Ascending aorta (tissue), 2 donors: ENCODE results near the gene VPS8. TPM values are rescaled to one million over a fixed set of nuclear protein-coding genes. Genes with fewer than 3 reads are reported as not detected.

ENCODE experiments used
- DNase-seq, 2 donors: peaks; one replicate each; pipeline ENCODE4 v3.0.0-alpha.2; 2019; ENCODE audit warnings: low spot score in 2 of 2
- H3K27ac ChIP-seq, 2 donors: fragments of 200-600 bp; sonication (generic); one replicate each; pipeline ENCODE4 v1.5.1; 2016 to 2017; ENCODE audit warnings: mild to moderate bottlenecking in 1 of 2
- H3K27me3 ChIP-seq: fragments of 200-600 bp; sonication (generic); one replicate; pipeline ENCODE4 v1.5.1; 2017
- H3K36me3 ChIP-seq, 2 donors: fragments of 200-600 bp; sonication (generic); one replicate each; pipeline ENCODE4 v1.5.1; 2016
- H3K4me1 ChIP-seq, 2 donors: fragments of 200-600 bp; sonication (generic); one replicate each; pipeline ENCODE4 v1.5.1; 2016 to 2017; ENCODE audit warnings: mild to moderate bottlenecking in 1 of 2
- H3K4me3 ChIP-seq, 2 donors: fragments of 200-600 bp; sonication (generic); one replicate each; pipeline ENCODE4 v1.5.1; 2016 to 2017; ENCODE audit warnings: mild to moderate bottlenecking in 1 of 2
- H3K9me3 ChIP-seq, 2 donors: fragments of 200-600 bp; sonication (generic); one replicate each; pipeline ENCODE4 v1.5.1; 2016
- CTCF ChIP-seq, 3 experiments: fragments of 200-600 bp in 2 of 3; fragments of 450-650 bp in 1 of 3; sonication (generic) in 2 of 3; IDR thresholded peaks; one replicate each; pipeline ENCODE4 v1.5.1; 2016 to 2019; ENCODE audit warnings: antibody characterized with exemption in 3 of 3, mild to moderate bottlenecking in 1 of 3, moderate library complexity in 1 of 3
- intact Hi-C: fragments of 100-400 bp; cut with DNase I; formaldehyde crosslinking; loops from one replicate; pipeline ENCODE4 v1.15.1; 2023
- total RNA-seq: library from RNA; depleted of rRNA; stranded (reverse); fragments of >200 nt; gene quantifications from one replicate; pipeline ENCODE4 v1.1.0, GENCODE V29; 2016

The VPS8 gene
- total RNA-seq, 1 donor from 2014 or later, result 24.9 TPM

DNA sequence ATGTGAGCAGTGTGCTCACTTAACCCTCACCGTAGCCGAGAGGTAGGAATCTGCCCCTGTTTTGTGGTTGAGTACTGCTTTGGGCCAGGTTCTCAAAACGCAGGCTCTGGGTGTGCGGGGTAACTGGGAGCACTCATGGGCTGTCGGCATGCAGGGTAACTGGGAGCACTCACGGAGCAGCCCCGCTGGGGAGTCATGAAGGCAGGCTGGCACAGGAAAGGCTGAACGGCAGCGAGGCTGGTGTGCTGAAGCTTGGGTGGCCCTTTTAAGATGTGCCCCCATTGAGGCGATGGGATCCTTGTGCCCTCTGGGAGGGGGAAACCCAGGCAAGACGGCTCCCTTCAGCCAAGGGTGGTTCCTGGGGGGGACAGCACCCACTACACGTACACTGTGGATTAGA, 44.6 kb upstream of the VPS8 start:
- H3K4me1 ChIP-seq, result no peaks in the 10 kb centered on the region
- intact Hi-C loops, result no loop called here

DNA sequence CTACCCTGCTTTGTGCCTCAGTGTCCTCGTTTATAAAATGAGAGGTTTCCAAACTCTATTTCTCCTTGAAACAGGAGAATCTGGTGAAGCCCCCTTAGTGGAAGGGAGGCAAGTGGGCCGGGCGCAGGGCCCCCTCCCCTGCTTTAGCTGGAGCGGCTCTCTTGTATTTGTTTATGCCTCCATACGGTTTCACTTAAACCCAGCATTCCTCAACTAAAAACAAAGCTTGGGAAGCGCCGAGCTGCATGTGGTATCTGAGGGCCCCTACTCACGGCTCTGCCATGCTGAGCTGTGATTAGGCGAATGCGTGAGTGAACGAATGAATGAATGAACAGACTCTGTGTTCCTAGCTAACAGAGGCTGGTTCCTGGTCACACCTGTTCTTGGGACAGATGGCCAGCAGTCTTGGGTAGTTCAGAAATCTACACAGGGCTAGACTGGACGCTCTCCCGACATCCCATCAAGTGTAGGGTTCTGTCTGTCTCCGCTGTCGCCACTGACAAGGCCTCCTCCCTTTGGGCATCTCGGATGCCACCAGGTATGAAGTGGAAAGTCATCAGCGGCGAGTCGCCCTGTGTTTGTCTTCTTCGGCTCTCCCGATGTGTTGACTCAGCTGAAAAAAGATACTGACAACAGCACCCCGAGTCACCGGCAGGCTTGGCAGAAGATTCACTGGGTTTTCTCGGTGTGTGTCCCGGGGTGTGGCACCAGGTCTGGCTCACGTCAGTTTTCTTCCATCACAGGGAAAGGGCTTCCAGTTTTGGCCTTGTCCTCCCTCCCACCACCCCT, 42.4 kb upstream of the VPS8 start:
- no peak for DNase-seq
- Histone ChIP-seq H3K4me1 (no peaks in the 10 kb centered on the region), H3K27me3 (no peaks in the 10 kb centered on the region), H3K4me3 (no peak overlapping the region), H3K9me3 (no peaks in the 10 kb centered on the region), H3K27ac (no peak overlapping the region), H3K36me3 (no peaks in the 10 kb centered on the region)
- intact Hi-C loops, result loop anchor here (10.0 kb wide), 1 partner anchor 405 kb away; the partner anchor contains the start of genes CLCN2 and POLR2H
- no peak for TF ChIP-seq CTCF (IDR thresholded peaks at IDR 0.05)

More for the DNA sequence above, 44.6 kb upstream of the VPS8 start:
- no peak for TF ChIP-seq CTCF (IDR thresholded peaks at IDR 0.05)
- Histone ChIP-seq H3K4me3 (no peak overlapping the region), H3K9me3 (no peaks in the 10 kb centered on the region), H3K36me3 (no peaks in the 10 kb centered on the region), H3K27me3 (no peaks in the 10 kb centered on the region), H3K27ac (no peak overlapping the region)
- DNase-seq, result no peak

DNA sequence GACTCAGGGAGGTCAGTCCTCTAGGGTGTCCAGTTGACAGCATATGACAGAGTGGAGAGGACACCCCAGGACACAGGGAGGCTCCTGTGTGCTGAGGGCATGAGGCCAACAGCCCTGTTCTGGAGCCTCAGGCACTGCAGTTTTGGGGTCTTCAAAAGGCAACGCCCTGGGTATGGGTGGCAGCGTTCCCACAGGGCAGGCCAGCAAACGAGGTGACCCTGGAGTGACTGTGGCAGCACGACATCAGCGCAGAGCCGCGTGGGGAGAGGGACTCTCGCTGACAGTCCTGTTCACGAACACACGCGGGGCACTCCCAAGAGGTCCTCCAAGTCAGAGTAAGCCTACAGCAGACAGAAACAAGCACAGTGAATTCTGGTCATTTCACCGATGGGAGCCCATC, 41.4 kb upstream of the VPS8 start:
- intact Hi-C loops, result loop anchor here (10.0 kb wide), 1 partner anchor 406 kb away; the partner anchor contains the start of genes CLCN2 and POLR2H
- no peak overlapping the region for H3K4me3 ChIP-seq
- H3K36me3 ChIP-seq, result no peaks in the 10 kb centered on the region
- no peak for DNase-seq
- H3K9me3 ChIP-seq, result no peaks in the 10 kb centered on the region
- TF ChIP-seq CTCF (IDR thresholded peaks at IDR 0.05), result no peak
- no peak overlapping the region for H3K27ac ChIP-seq
- H3K4me1 ChIP-seq, result no peaks in the 10 kb centered on the region
- H3K27me3 ChIP-seq, result no peaks in the 10 kb centered on the region

GRCh38 chr3:184771301-184772127, 40.5 kb upstream of the VPS8 start:
- H3K4me3 ChIP-seq, result no peak overlapping the region
- no peaks in the 10 kb centered on the region for H3K9me3 ChIP-seq
- H3K36me3 ChIP-seq, result no peaks in the 10 kb centered on the region
- H3K4me1 ChIP-seq, result no peaks in the 10 kb centered on the region
- H3K27ac ChIP-seq, result no peak overlapping the region
- H3K27me3 ChIP-seq, result no peaks in the 10 kb centered on the region
- intact Hi-C loops, result loop anchor here (10.0 kb wide), 1 partner anchor 407 kb away; the partner anchor contains the start of genes CLCN2 and POLR2H
- no peak for DNase-seq
- TF ChIP-seq CTCF (IDR thresholded peaks at IDR 0.05), result no peak

DNA sequence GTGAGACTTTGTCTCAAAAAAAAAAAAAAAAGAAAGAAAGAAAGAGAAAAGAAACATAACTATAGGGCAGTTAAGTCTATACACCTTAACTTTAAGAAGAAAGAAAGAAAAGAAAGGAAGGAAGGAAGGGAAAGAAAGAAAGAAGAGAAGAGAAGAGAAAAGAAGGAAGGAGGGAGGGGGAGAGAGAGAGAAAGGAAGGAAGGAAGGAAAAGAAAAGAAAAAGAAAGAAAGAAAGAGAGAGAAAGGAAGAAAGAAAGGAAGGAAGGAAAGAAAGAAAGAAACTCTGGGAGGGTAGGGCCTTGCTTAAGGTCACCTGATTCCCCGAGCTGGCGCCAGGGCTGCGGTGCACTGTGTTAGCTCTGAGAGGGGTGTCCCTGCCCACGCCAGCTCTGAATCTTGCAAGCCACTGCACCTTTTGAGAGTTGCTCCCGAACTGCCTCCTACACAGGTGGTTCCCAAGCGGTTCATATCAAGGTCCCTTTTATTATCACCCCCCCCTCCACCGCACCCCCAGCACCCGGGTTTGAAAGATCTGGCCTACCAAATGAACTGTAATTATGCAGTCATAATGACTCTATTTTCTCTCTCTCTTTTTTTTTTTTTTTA, 39.2 kb upstream of the VPS8 start:
- intact Hi-C loops, result loop anchor here (10.0 kb wide), 1 partner anchor 408 kb away; the partner anchor contains the start of genes CLCN2 and POLR2H
- DNase-seq, result no peak
- Histone ChIP-seq H3K4me1 (no peaks in the 10 kb centered on the region), H3K9me3 (no peaks in the 10 kb centered on the region), H3K27me3 (no peaks in the 10 kb centered on the region), H3K27ac (no peak overlapping the region), H3K4me3 (no peak overlapping the region), H3K36me3 (no peaks in the 10 kb centered on the region)
- no peak for TF ChIP-seq CTCF (IDR thresholded peaks at IDR 0.05)
